ENCODE measurements around the gene BPIFB1. TPM values are rescaled to one million over a fixed set of nuclear protein-coding genes. Genes with fewer than 3 reads are reported as not detected.

BPIFB1 gene
- total RNA-seq, 1 experiment from 2014 or later: not detected

- no peak for TF ChIP-seq ZNF281 (CRISPR knock-in tag; IDR thresholded peaks at IDR 0.05)
- no peak for TF ChIP-seq FOXP1 (CRISPR knock-in tag; IDR thresholded peaks at IDR 0.05; ENCODE audit: borderline replicate concordance)
- TF ChIP-seq ZNF416 (CRISPR knock-in tag; IDR thresholded peaks at IDR 0.05): no peak
- TF ChIP-seq NFE2L1 (CRISPR knock-in tag; IDR thresholded peaks at IDR 0.05): no peak
- no peak for TF ChIP-seq ZNF423 (CRISPR knock-in tag; IDR thresholded peaks at IDR 0.05)
- no peak for TF ChIP-seq SP1 (CRISPR knock-in tag; conservative IDR thresholded peaks at IDR 0.05)
- TF ChIP-seq ATF1 (CRISPR knock-in tag; IDR thresholded peaks at IDR 0.05): no peak
- no peak for TF ChIP-seq PRRX2 (CRISPR knock-in tag; IDR thresholded peaks at IDR 0.05)
- no peak for TF ChIP-seq ZNF671 (CRISPR knock-in tag; IDR thresholded peaks at IDR 0.05)
- TF ChIP-seq ZNF396 (CRISPR knock-in tag; IDR thresholded peaks at IDR 0.05; ENCODE audit: borderline replicate concordance): no peak
- TF ChIP-seq ZNF512 (CRISPR knock-in tag; IDR thresholded peaks at IDR 0.05; ENCODE audit: borderline replicate concordance): no peak
- TF ChIP-seq FOXP4 (CRISPR knock-in tag; IDR thresholded peaks at IDR 0.05): no peak
- TF ChIP-seq FOXJ3 (CRISPR knock-in tag; IDR thresholded peaks at IDR 0.05; ENCODE audit: borderline replicate concordance): no peak
- TF ChIP-seq ZNF425 (CRISPR knock-in tag; conservative IDR thresholded peaks at IDR 0.05): no peak
These were observed 54.1 kb downstream of the BPIFB1 start (continued) for GRCh38 chr20:33337119-33337518.

GRCh38 chr20:33337531-33338165, 54.6 kb downstream of the BPIFB1 start:
- Mint-ChIP-seq H3K27me3 (ENCODE audit: low read depth) (no peaks in the 10 kb centered on the region), H3K9me3 (no peaks in the 10 kb centered on the region), H3K4me3 (no peak overlapping the region), H3K4me1 (no peaks in the 10 kb centered on the region), H3K36me3 (no peaks in the 10 kb centered on the region), H3K27ac (no peak overlapping the region)
- TF ChIP-seq ZNF416 (CRISPR knock-in tag; IDR thresholded peaks at IDR 0.05) (no peak), ATF6 (CRISPR knock-in tag; IDR thresholded peaks at IDR 0.05) (no peak), ZNF232 (CRISPR knock-in tag; IDR thresholded peaks at IDR 0.05) (no peak)
- ChIA-PET CTCF (interaction anchor here (1.1 kb wide), 1 partner anchor 392 kb away, joined by 3 read pairs; no protein-coding TSS in a partner anchor), POLR2A (no interaction called here)
- ATAC-seq (no peak), DNase-seq (ENCODE audit: low spot score) (no peak)
